ENCODE data around the gene PRKCA. TPM values are rescaled to one million over a fixed set of nuclear protein-coding genes. Genes with fewer than 3 reads are reported as not detected.
"Not testable (repeated sequence)": the region's sequence is repeated elsewhere in the genome, so short reads cannot be mapped to it uniquely, and the experiment has no call there.

Gene PRKCA
- total RNA-seq (2014; rRNA removed; shearing (Covaris generic)), result 17.6 and 21.8 TPM in 2 replicates

- peak; percentile 88 for DNase-seq (ENCODE audit: low read depth)
Observed at GRCh38 chr17:66301864-66302741, at the start of gene PRKCA. Gene PRKCA, plus strand, starts transcription at chr17:66302613.

GRCh38 chr17:66253458-66253857 lies 49.0 kb upstream of the PRKCA start:
- DNase-seq (ENCODE audit: low read depth), result not testable (repeated sequence)

GRCh38 chr17:66255112-66255511 lies 47.3 kb upstream of the PRKCA start:
- DNase-seq (ENCODE audit: low read depth), result peak; percentile 78

GRCh38 chr17:66255527-66255971 lies 46.9 kb upstream of the PRKCA start:
- no peak for DNase-seq (ENCODE audit: low read depth)

DNA sequence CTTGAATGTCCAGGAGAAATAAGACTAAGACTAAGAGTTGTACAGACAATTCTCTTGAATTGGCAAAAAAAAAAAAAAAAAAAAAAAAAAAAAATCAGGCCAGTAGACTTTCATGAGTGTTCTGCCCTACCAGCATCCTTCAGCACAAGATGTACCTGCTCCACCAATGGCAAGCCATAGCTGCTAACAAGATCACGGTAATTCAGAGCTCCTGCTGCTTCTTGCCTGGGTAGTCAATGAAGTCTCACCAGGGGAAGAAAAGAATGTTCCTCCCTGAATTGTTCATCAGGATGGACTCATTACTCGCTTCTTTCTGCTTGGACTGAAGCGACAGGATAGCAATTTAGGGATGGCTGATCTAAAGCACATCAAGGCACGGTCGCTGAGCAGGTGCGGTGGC lies 42.1 kb upstream of the PRKCA start:
- DNase-seq (ENCODE audit: low read depth), result no peak

- no peak for DNase-seq (ENCODE audit: low read depth)
Observed at GRCh38 chr17:66260688-66261087, 41.7 kb upstream of the PRKCA start.

DNA sequence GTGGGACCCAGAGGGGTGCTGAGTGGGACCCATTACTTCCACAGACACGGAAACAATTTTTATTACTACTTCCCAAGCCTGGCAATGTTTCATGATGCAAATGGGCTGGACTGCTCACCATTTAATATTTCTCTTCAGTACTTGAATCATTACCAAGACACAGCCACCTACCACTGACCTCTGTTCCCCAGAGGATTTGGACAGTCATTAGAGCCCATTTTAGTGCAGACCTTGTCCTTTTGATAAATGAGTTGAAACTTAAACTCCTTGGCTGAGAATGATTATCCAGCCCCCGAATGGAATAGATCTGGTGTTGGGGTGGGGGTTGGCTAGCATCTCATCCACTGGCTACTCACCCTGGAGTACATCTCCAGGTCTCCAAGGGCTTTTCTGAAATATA lies 39.6 kb upstream of the PRKCA start:
- DNase-seq (ENCODE audit: low read depth), result no peak

DNA sequence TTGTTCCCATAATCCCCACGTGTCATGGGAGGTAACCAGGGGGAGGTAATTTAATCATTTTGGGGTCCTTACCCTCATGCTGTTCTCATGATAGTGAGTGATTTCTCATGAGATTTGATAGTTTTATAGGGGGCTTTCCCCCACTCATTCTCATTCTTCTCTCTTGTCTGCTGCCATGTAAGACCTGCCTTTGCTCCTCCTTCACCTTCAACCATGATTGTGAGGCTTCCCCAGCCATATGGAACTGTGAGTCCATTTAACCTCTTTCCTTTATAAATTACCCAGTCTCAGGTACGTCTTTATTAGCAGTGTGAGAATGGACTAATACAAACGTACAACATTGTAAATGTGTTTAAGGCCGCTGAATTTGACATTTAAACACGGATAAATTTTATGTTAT lies 37.7 kb upstream of the PRKCA start:
- no peak for DNase-seq (ENCODE audit: low read depth)

GRCh38 chr17:66268247-66268927 lies 34.0 kb upstream of the PRKCA start:
- DNase-seq (ENCODE audit: low read depth), result peak; percentile 27

- DNase-seq (ENCODE audit: low read depth), result no peak
Observed at GRCh38 chr17:66270106-66270505, 32.3 kb upstream of the PRKCA start.

DNA sequence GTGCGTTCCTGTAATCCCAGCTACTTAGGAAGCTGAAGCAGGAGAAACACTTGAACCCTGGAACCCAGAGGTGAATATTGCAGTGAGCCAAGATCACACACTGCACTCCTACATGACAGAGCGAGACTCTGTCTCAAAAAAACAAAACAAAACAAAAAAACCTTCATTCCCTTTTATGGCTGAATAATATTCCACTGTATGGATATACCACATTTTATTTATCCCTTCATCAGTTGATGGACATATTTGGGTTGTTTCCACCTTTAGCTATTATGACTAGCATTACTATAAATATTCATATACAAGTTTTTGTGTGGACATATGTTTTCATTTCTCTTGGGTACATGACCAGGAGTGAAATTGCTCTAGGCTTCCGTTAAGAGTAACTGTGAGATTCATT lies 30.9 kb upstream of the PRKCA start:
- no peak for DNase-seq (ENCODE audit: low read depth)

DNA sequence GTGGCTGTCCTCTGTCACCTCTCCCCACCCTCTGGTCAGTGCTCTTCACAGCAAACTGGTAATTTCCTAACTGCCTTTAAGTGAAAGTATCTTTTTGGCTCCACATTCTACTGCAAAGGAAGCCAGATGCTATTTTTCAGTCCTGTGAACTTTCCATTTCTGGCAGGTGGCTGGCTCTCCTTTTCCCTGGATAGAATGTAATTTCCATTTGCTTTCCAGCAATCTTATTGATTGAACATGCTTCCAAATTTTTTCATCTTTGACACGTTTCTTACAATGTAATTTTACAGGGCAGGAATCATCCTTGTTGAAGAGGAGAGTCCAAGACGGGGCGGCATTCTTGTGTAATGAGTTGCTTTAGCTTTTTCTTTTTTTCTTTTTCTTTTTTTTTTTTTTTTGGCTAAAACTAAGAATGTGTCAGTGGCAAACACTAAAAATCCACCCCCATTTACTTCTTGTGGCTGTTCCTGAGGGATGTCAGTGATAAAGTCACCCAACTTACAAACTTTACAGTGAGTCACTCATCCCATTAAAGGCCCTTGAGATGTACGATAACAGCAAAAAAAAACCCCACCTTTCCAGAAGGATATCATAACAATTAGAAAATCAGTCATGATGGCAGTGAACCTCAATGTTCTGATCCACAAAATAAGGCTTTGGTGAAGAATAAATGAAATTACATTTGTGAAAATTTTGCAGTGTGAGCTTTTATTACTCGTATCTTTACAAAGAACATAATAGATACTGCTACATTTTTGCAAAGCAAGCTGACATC lies 29.4 kb upstream of the PRKCA start:
- peak; percentile 90 for DNase-seq (ENCODE audit: low read depth)

DNA sequence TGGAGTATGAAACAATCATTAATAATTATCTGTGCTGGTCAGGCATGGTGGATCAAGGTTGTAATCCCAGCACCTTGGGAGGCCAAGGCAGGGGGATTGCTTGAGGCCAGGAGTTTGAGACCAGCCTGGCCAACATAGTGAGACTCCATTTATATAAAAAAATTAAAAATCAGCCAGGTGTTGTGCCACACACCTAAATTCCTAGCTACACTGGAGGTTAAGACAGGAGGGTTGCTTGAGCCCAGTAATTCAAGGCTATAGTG lies 28.9 kb upstream of the PRKCA start:
- DNase-seq (ENCODE audit: low read depth), result no peak

- DNase-seq (ENCODE audit: low read depth), result peak; percentile 98
Observed at GRCh38 chr17:66275651-66276050, 26.8 kb upstream of the PRKCA start.

- peak; percentile 30 for DNase-seq (ENCODE audit: low read depth)
Observed at GRCh38 chr17:66276328-66276937, 26.0 kb upstream of the PRKCA start.

GRCh38 chr17:66277191-66277590 lies 25.2 kb upstream of the PRKCA start:
- no peak for DNase-seq (ENCODE audit: low read depth)

DNA sequence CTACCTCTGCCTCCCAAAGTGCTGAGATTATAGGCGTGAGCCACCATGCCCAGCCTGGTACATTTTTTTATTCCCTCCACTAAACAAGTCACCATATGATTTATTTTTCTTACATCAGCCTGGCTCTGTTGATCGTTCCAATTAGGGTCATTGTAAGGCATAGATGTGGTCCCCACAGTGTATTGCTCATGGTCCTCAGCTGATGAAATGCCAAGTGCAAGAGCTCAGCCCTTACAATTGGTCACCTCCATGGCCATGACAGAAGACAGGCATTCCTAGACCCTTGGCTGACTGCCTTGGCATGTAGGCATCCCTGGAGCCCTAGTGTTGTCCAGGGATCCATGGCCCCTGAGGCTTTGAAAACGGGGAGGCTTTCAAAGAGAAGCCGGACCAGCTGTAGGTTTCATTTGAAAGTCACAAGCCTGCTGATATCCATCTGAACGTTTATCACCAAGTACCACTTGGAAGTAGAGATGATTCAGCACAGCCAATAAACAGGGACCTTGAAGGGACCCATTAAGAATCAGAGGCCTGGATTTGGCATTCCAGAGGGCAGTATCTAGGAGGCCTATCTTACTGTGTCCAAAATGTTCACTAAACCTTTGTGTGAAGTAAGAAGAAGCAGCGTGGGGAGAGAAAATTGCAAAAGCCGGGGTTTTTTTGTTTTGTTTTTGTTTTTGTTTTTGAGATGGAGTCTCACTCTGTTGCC lies 20.6 kb upstream of the PRKCA start:
- no peak for DNase-seq (ENCODE audit: low read depth)

GRCh38 chr17:66283296-66283934 lies 19.0 kb upstream of the PRKCA start:
- no peak for DNase-seq (ENCODE audit: low read depth)

DNA sequence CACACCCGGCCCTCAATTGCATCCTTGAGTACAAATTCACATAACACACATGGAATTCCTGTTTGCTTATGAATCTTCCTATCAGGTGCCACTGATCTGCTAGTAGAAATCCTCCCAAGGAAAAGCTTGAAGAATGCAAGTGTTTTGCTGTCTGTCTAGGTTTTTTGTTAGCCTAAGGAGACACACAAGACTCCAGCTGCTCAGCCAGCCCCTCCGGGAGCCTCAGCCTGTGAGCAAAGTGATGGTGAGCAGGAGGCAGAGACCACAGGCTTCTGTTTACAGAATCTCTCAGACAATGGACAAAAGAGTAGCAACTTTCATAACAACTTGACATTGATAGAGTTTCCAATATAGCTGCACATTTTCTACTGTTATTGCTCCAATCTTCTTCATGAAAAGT lies 18.4 kb upstream of the PRKCA start:
- DNase-seq (ENCODE audit: low read depth), result no peak

DNA sequence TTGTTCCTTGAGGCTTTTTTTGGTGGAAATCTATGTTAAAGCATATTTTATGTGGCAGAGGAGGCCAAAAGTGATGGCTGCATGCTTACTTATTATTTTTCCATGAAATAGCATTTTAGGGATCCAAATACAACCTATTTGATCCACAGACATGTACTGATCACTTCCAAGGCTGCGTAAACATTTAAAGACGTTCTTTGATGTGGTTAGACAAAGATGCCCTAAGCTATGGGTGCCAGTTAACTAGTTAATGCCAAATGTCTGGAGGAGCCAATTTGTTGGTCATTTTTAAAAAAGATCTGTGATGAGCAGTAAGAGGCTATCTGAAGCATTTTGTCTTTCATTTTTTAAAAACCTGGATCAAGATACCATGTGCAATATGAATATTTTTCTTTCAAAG lies 17.3 kb upstream of the PRKCA start:
- DNase-seq (ENCODE audit: low read depth), result no peak

DNA sequence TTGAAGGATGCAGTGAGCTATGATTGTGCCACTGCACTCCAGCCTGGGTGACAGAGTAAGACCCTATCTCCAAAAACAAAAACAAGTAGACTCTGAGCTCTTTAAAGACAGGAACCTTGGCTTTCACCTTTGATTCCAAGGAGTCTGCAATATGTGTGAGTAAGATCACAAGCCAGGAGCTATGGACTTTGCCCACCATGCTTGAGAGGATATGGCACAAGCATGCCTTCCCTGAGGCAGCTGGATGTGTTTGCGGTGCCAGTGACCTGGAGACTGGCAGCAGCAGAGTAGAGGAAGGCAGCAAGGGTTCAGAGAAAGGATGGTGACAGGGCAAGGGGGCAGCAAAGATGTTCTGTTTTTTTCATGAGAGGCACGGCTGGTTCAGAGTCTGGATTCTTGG lies 14.5 kb upstream of the PRKCA start:
- DNase-seq (ENCODE audit: low read depth), result no peak
